GM20431 (cell line): ENCODE results near the gene ZMYND19.
"Not testable (repeated sequence)": the region's sequence is repeated elsewhere in the genome, so short reads cannot be mapped to it uniquely, and the experiment has no call there.

Experiments used
- in situ Hi-C: fragments of 300-500 bp; cut with MseI, MboI; formaldehyde crosslinking; loops from one replicate; pipeline ENCODE4 v1.15.0; 2020; ENCODE audit warnings: low sequenced_read_pairs; ENCODE audit not compliant: unreplicated experiment

ZMYND19 gene

GRCh38 chr9:137536594-137537131 is 53.6 kb downstream of the ZMYND19 start:
- in situ Hi-C loops: not testable (repeated sequence)

- in situ Hi-C loops: no loop called here
These were observed 55.2 kb downstream of the ZMYND19 start for GRCh38 chr9:137535120-137535428.

- in situ Hi-C loops: no loop called here
These were observed 55.8 kb downstream of the ZMYND19 start for GRCh38 chr9:137534256-137535119.

- in situ Hi-C loops: not testable (repeated sequence)
These were observed 57.3 kb downstream of the ZMYND19 start for GRCh38 chr9:137532891-137533468.
